Kidney capillary endothelial cell (primary cell): Measurements from ENCODE around the gene TSPEAR.

ENCODE experiments used
- DNase-seq: peaks from one replicate; pipeline ENCODE4 v3.0.0-alpha.2; 2018; ENCODE audit warnings: low spot score

Gene TSPEAR

DNA sequence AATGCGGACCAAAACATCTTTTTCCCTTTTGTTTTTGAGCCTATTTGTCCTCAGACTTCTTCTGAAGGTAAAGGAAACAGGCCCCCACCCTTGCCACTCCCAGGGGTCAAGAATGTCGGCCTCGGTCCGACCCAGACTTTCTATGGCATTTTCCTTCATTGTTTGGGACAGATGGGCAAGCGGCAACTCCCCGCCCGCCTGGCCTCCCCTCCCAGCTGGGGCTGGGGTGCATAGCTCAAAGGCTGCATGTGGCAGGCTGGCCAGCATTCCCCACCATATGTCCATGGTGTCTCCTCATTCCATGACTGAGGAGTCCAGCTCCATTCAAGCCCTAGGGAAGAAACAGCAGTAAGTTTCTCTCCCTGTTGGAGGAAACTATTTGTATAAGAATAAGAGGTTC, 29.4 kb upstream of the TSPEAR start:
- DNase-seq: no peak

DNA sequence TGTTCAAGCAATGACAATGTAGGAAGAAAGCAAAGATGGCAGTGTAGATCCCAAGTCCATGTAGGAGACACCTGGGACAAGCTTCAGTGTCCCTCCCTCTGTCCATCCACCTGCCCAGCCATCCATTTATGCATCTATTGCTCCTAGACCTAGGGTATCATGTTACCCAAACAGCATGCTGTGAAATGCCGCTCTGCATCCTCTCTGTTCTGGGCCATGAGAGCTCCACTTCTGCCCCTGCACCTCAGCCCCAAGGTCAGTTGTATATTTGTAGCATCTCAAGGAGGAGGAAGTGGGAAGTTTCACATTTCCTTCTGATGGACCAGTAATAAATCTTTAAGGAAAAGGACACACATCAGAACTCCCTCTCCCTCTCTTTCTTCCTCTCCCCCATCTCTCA, 27.9 kb upstream of the TSPEAR start:
- DNase-seq: no peak

DNA sequence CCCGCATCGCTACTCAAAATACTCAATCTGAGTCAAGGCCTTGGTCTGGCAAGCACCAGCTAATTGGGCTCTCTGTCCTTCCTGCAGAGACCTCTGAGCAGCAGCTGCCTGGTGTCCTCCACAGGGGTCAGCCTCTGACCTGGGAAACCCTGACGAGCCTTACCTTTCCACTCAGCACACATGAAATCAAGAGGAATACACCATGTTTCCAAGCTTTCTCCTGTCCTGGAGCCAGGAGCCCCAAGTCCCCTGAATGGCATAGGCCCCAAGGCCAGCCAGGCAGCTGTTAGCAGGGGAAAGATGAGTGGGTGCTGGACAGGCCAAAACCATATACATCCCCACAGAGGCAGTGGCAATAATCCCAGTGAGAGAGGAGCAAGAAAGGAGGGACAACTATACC, 27.2 kb upstream of the TSPEAR start:
- no peak for DNase-seq

DNA sequence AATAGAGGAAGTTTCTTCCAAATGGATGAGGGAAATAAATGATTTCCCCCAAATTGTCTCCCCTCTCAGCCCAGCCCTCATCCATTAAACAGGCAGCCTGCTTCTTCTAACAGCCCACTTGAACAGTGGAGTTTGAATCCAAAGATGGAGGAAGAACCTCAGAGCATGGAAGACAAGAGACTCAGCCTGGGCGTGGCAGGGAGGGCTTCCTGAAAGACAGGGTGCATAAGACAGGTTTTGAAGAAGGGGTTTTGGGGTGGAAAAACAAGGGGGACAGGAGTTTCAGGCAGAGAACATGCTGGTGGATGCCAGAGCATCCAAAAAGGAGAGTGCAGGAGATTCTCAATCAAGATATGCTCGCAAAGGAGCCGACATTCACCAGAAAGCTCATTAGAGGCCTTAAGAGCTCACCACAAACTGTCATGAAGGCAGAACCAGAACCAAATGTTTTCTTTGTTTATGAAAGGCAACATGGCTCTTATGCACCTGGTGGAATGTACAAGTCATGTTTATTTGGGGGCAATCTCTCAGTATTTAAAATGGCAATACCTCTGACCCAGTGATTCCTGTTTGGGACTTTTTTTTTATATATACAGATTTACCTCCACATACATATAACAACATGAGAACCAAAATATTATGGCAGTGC, 26.5 kb upstream of the TSPEAR start:
- no peak for DNase-seq

DNA sequence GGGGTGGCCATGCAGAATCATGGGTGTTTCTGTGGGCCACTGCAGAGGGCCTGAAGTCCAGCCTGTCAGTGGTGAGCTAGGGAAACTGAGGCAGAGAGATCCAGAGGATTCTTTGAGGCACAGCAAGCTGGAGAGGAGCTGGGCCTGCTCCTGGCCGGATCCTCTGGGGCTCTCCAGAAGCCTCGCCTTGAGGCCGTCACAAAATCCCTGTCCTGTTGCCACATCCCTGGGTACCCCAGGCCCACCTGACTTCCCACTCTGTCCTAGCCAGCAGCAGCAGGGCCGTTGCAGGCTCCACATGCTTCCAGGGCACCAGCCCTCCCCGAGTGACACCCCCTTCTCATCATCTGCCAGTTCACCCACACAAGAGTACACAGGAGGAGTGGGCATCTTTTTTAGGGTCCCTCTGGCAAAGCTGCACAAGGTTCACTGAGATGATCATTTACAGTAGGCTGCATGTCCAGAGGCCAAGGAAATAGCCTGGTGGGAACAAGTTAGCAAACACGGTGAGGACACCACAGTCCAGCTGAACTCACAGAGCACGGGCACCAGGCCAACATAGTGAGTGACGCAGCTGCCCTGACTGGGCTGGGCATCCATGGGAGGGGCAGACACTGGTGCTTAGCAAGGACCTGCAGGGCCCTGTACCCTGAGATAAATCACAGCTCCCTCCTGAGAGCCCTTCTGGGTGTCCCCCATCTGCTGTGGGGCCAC, 25.1 kb upstream of the TSPEAR start:
- no peak for DNase-seq

DNA sequence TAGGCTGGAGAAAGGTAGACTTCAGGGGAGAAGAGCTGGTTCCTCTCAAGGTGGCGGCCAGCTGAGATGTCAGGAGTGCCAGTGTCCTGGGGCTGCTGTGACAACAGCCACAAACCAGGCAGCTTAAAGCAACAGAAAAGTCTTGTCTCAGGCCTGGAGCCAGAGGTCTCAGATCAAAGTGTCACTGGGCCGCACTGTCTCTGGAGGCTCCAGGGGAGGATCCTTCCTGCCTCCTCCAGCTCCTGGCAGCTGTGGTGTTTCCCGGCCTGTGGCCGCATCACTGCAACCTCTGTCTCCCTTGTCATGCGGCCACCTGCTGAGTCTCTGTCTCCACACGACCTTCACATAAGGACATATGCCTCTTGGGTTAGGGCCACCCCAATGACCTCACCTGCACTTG, 24.4 kb upstream of the TSPEAR start:
- no peak for DNase-seq

DNA sequence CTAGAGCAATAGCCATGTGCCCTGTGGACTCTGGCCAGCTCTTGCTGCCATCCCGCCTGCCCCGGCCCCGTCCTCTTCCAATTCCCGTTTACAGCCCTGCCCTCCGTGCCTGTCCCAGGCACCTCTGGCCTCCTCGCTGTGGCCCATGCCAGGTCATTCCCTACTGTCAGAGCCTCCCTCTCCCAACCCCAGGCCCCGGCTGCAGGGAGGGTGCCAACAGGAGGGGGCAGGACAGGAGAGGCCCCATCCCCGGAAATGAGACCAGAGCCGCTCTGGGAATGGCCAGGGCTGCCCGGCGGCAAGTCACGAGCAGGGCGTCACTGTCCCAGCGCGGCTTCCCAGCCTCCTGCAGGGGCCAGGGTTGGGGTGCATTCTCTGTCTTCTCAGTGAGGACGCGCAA, 23.5 kb upstream of the TSPEAR start:
- DNase-seq: no peak

DNA sequence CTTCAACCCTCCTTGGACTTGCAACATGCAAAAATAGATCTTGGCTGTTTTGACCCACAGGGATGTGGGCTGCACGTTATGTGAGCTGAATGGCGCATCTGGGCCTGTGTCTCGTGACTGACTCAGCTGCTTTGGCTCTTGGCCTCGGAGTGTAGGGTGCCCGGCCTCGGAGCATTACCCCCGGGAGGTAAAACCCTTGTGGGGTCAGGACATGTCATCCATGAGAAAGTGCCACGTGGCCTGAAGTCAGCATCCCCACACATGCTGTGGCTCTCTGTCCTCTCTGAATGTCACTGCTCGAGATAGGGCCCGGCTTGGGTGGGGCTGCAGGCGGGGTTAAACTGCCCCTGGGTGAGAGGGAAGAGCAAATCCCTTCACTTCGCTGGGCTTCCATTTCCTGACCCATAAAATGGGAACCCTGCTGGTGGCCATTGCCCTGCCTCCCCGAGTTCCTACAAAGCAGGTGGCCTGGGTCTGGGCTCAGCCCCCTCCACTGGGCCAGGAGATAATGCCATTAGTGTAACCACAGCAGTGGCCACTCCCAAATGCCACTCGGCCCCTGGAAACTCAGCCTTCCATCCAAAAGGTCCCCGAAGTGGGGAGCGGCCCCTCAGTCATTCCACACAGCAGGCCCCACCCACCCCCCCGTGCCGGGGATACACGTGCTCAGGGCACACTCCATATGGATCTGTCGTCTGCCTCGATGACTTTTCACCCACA, 22.8 kb upstream of the TSPEAR start:
- no peak for DNase-seq

DNA sequence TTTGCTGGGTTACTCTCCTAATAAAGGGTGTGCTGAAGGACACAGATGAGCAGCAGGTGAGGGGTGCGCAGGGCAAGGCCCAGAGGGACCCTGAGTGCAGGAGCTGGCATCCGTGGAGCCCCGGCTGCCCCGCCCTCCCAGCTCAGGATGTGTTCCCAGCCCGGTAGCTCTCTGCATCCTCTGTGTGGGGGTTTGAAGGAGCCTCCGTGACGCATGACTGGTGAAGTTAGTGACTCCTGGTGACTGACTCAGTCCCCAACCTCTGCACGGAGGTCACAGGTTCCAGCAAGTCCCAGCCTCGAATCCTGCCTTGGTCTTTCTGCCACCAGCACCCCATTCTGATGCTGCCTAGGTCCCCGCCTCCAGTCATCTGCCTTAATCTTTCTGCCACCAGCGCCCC, 21.6 kb upstream of the TSPEAR start:
- no peak for DNase-seq

DNA sequence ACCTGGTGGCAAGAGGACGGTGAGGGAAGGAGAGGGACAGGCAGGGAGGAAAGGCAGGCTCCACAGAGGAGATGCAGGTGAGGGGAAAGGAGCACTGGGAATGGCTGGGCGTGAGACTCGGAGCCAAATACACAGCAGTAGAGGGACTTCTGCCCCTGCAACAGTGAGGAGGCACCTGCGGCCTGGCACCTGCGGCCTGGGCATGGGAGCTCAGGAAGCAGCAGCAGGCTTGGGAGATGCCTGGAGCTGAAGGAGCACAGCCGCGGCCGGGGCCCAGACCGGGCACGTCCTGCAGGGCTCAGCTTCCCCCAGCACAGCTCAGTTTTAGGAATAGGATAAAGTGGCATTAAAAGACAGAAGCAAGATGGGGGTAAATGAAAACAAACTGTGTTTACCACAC, 20.9 kb upstream of the TSPEAR start:
- DNase-seq: no peak

DNA sequence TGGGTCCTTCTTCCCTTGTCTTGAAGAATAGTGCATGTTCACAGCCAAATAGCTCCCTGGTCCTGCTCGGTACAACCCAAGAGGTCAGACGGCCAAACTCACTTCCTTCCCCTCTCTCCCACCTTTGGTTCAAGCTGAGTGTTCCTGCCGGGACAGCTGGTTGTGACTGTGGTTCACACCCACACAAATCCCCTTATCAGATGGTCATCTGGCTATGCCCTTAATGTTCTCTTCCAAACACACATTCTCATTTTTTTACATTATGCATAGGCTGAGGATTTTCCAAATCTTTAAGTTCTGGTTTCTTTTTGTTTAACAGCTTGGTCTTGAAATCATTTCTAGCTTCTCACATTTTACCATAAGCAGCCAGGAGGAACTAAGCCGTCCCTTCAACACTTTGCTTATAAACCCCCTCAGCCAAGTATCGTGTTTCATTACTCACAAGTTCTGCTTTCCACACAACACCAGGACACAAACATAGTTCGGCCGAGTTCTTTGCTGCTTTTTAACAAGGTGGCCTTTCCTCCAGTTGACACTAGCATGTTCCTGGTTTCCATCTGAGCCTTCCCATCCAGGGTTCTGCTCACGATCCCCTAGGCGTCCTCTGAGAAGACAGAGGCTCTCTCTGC, 19.7 kb upstream of the TSPEAR start:
- DNase-seq: no peak

DNA sequence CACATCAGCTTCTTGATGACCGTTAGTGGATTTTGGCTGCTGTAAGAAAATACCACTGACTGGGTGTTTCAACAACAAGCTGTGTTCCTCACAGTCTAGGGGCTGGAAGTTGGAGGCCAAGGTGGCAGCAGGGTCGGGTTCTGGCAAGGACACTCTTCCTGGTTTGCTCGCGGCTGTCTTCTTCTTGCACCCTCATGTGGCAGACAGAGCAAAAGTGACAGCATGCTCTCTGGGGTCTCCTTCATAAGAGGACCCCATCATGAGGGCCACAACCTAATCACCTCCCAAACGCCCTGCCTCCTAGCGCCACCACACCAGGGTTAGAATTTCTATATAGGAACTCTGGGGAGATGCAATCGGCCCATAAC, 18.6 kb upstream of the TSPEAR start:
- DNase-seq: no peak

DNA sequence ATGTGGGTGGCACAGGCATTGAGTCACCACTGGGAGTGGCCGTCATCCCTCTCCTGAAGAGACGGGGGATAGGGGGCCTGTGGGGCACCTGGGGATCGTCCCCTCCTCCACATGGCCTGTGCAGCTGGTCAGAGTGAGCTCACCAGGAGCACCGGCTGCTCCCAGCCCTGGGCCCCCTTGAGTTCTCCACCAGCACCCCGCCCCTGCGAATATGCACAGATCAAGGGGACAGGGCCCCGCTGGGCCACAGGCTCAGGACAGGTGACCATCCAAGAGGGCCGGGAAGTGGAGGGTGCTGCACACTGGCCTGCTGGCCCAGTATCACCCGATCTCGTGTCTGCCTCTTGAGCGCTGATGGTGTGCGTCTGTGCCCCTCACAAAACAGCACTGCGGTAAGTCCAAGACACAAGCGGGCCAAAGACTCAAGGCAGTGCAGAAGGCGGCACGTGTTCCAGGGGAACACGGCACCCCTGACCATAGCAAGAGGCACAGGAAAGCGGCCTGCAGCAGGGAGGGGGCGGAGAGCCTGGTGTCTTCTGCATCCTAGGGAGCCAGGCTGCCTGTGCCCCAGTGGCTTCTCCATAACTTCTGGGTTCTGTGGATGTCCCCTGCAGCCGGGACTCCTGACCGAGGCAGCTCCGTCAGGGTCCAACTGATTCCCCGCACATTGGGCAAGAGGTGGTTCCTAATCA, 18.1 kb upstream of the TSPEAR start:
- no peak for DNase-seq

DNA sequence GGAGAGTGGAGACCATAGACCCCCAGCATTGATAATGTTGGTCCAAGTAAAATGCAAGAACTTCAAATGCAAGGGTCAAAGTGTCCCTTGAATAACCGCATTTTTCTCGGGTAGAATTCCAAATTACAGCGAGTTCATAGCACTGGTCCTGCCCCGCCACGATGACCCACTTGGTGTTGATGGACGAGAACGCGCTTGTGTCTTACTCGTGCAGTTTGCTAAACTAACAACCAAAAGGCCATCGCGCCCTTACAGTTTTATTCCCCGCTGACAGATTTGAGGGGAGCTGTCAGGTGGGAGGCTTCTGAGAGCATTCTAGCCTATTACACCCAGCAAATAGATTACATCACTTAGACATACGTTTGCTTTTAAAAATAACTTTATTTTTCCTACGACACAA, 17.3 kb upstream of the TSPEAR start:
- no peak for DNase-seq

DNA sequence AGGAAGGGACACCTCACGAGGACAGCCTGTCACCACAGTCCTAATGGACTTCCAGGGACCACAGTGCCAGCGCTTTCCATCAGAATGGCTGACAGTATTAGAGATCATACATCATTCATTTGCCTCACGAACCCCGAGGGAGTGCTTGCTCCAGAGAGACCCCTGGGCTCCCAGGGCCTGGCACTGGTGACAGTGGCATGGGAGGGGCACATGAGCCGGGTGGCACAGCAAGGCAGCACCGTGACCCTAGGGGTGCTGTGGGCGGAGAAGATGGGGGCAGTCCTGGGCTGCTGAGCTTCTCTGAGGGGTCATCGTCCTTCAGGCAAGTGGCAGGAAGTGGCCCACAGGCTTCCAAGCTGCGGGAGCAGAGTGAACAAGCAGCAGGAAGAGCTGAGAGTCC, 16.4 kb upstream of the TSPEAR start:
- DNase-seq: no peak

DNA sequence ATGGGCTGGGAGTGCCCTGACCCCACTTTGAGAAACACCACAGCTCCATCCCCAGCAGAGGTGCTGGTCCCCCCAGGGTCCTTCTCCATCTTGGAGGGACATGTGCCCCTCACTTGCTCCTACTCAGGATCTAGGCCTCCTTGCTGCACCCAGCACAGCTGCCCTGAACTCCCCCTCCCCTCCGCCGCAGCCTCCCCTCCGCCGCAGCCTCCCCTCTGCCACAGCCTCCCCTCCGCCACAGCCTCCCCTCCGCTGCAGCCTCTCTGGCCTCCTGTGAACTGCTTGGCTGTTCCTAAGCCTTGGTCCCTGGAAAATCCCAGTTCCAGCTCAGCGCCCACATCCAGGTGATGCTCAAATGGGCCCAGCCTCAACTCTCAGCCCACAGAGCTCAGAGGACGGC, 15.9 kb upstream of the TSPEAR start:
- DNase-seq: no peak

DNA sequence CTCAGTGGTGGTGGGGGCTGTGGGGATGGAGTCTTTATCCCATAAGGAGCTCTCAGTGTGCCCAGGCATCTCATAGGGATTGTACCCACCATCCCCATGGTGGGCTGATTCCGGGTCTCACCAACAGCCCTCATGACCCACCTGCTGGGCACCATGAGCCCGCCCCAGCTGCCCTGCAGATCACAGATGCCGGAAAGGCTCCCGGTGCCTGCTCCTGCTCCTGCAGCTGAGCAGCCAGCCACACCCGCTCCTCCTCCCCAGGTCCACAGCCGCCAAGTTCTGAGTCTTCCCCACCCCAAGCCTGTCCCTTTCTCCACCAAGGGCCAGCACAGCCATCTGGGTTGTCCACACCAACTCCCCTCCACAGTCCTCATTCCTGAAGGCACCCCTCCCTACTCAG, 15.5 kb upstream of the TSPEAR start:
- DNase-seq: no peak

DNA sequence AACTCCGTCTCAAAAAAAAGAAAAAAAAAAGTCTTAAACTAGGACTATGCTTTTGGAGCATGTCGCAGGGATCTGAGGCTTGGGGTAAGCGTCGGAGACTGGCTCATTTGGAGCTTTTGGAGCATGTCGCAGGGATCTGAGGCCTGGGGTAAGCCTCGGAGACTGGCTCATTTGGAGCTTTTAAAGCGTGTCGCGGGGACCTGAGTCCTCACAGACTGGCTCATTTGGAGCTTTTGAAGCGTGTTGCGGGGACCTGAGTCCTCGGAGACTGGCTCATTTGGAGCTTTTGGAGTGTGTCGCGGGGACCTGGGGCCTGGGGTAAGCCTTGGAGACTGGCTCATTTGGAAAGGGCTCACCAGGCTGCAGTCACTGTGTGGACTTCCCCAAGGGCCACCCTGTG, 13.6 kb upstream of the TSPEAR start:
- DNase-seq: no peak

DNA sequence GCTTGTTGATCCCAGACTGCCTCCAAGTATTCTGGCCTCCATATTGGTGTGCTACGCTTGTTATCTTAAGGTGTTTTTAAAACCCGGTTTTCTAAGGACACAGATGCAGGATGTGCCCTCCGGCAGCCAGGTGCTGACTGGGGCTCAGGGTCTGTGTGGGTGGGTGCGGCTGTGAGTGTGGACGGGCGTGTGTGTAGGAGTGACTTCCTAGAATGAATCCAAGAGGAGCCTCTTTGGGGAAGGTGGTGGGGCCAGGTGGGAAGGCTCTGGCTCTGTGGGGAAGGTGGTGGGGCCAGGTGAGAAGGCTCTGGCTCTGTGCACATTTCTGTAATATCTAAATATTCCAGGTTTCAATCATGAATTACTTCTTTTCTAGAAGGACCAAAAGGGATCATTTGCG, 12.8 kb upstream of the TSPEAR start:
- DNase-seq: no peak

DNA sequence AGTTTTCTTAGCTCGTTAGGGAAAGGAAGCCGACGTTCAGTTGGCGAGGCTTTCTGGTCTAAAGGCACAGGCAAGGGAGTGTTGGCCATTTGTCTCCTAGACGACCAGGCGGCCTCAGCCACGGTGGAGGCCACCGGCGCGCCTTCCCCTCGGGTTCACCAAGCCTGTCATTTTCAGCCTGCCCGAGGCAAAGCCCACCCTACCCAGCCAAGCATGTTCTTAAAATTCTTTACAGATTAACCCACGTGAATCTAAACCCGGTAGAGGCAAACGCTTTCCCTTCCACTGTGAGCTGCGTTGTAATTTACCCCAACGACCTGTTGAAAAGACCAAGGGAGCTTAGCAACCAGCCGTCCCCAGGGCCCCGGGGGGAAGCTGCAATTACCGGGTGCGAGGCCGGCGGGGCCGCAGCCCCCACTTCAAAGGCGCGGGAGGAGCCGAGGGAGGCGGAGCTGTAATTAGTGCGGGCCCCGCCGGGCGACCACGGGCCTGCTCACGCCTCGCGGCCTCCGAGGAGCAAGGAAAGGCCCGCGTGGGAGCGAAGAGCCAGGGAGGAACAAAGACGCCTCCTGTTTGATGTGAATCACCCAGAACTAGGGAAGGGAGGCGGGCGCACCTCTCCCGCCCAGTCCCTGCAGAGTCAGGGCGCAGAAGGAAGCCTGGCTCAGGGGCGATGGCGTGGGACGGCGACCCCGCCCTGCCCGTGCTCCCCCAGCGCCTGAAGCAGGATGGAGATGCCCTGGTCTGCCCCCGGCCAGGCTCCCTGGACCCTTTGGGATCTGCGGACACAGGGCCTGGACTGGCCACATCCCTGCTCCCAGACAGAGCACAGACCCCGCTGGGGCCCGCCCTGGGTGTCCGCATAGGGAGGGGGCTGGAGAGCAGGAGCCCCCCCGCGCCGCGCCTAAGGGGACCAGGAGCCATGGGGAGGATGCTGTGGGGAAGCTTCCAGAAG, 12.1 kb upstream of the TSPEAR start:
- DNase-seq: no peak

DNA sequence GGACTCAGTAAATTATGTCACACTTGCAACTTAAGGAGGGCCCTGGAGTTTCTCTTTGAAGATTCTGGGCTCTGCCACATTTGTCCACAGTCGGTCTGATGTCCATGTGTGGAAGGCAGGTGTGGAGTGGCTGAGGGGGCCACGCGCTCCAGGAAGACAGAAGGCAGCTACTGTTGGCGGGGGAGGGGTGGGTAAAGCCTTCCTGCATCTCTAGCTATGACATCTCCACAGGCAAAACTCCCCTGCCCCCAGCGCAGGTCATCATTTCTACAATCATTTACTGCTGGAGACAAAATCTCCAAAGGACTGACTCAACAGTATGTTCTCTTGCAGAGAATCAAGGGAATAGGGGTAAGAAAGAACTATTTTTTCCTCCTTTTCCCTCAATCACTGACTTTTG, 11.4 kb upstream of the TSPEAR start:
- no peak for DNase-seq
